Kidney (tissue), 22 donors: Measurements from ENCODE around the gene MARK4. TPM values are rescaled to one million over a fixed set of nuclear protein-coding genes. Genes with fewer than 3 reads are reported as not detected.

Experiments used
- DNase-seq, 5 donors: peaks; one replicate each; pipeline ENCODE4 v3.0.0-alpha.2; 2013 to 2020
- FAIRE-seq: peaks from 2 replicates; lab custom pipeline; 2012; peaks lifted over from hg19 to GRCh38; lab: Jason Lieb, UNC
- H3K27ac ChIP-seq, 2 donors: one replicate each; pipeline ENCODE4 v1.7.0; 2013; ENCODE audit warnings: low read depth in 2 of 2, low read length in 2 of 2, inconsistent platforms in 1 of 2
- H3K27me3 ChIP-seq: one replicate; pipeline ENCODE4 v1.7.1; 2013; ENCODE audit warnings: low read length, inconsistent platforms; ENCODE audit not compliant: control insufficient read depth, insufficient read depth
- H3K36me3 ChIP-seq, 3 donors: one replicate each; pipeline versions ENCODE4 v1.7.0 to v1.7.1; 2013; ENCODE audit warnings: low read length in 3 of 3, control low read depth in 1 of 3, inconsistent platforms in 1 of 3; ENCODE audit not compliant: insufficient read depth in 3 of 3, control insufficient read depth in 2 of 3
- H3K4me1 ChIP-seq, 3 donors: one replicate each; pipeline versions ENCODE4 v1.7.0 to v1.7.1; 2013; ENCODE audit warnings: low read length in 3 of 3, inconsistent platforms in 1 of 3, low read depth in 1 of 3; ENCODE audit not compliant: control insufficient read depth in 2 of 3, insufficient read depth in 2 of 3
- H3K4me3 ChIP-seq, 3 donors: one replicate each; pipeline versions ENCODE4 v1.7.0 to v1.8.1; 2013; ENCODE audit warnings: low read length in 3 of 3, control low read depth in 1 of 3, inconsistent platforms in 1 of 3
- H3K9ac ChIP-seq, 3 donors: one replicate each; pipeline versions ENCODE4 v1.7.0 to v1.7.1; 2013; ENCODE audit warnings: low read length in 3 of 3, control low read depth in 1 of 3, inconsistent platforms in 1 of 3
- H3K9me3 ChIP-seq, 3 donors: one replicate each; pipeline versions ENCODE4 v1.7.0 to v1.7.1; 2013; ENCODE audit warnings: low read length in 3 of 3, control low read depth in 1 of 3, inconsistent platforms in 1 of 3; ENCODE audit not compliant: control insufficient read depth in 2 of 3, insufficient read depth in 1 of 3
- CTCF ChIP-seq: IDR thresholded peaks from 3 replicates; pipeline ENCODE4 v1.5.1; 2012; ENCODE audit warnings: mild to moderate bottlenecking, moderate library complexity, borderline replicate concordance; ENCODE audit not compliant: insufficient read depth; ENCODE audit errors: extremely low read depth
- intact Hi-C: fragments of 100-400 bp; cut with DNase I; formaldehyde crosslinking; loops from one replicate; pipeline ENCODE4 v1.11.1; 2022
- long read RNA-seq, 10 donors: library from polyadenylated mRNA in 1 of 10; unstranded in 1 of 10; transcript quantifications; one replicate each; pipeline ENCODE4 v2.0.0 and lab custom pipeline, GENCODE V29; 2021 to 2026
- polyA plus RNA-seq: library from polyadenylated mRNA; stranded (reverse); fragments of 350-450 nt; fragmentation: Illumina TruSeq; extraction: RNeasy Lipid Tissue Mini Kit (QIAGEN cat#74804); gene quantifications from one replicate; pipeline ENCODE4 v1.2.3, GENCODE V29; 2014; ENCODE audit warnings: low read depth, low replicate concordance; ENCODE audit not compliant: insufficient read depth
- total RNA-seq: library from RNA; stranded (reverse); fragmentation: NEBNext Ultra II Directional; extraction: Animal tissue kit (Norgen Biotek cat#: 25700); gene quantifications from one replicate; pipeline ENCODE4 v1.2.1, GENCODE V29; 2021
- donor health status: control.
- donor health status: control.
- donor health status: control.
- donor health status: control.
- donor health status: control.
- donor health status: DM: yes; HTN: yes; CAD: no.
- donor health status: Normal renal cell carcinoma (clear cell type).

MARK4 gene
- total RNA-seq (29.7 TPM), polyA plus RNA-seq (13.6 TPM)
- long read RNA-seq, donor 1, partial matches to known transcripts, result 22 of 22 reads
- long read RNA-seq, donor 1, other reads (novel, unspliced or antisense), result 0 of 22 reads
- long read RNA-seq, donor 2, partial matches to known transcripts, result 6 of 8 reads
- long read RNA-seq, donor 2, other reads (novel, unspliced or antisense), result 0 of 8 reads
- long read RNA-seq, donor 3, partial matches to known transcripts, result 42 of 134 reads
- long read RNA-seq, donor 3, other reads (novel, unspliced or antisense), result 91 of 134 reads
- long read RNA-seq, donor 4, partial matches to known transcripts, result 0 of 1 reads
- long read RNA-seq, donor 4, other reads (novel, unspliced or antisense), result 0 of 1 reads
- long read RNA-seq, donor 5, partial matches to known transcripts, result 5 of 5 reads
- long read RNA-seq, donor 5, other reads (novel, unspliced or antisense), result 0 of 5 reads
- long read RNA-seq, donor 6, partial matches to known transcripts, result 67 of 106 reads
- long read RNA-seq, donor 6, other reads (novel, unspliced or antisense), result 38 of 106 reads
- long read RNA-seq, donor 7, partial matches to known transcripts, result 12 of 19 reads
- long read RNA-seq, donor 7, other reads (novel, unspliced or antisense), result 7 of 19 reads
- long read RNA-seq, donor 8, partial matches to known transcripts, result 9 of 10 reads
- long read RNA-seq, donor 8, other reads (novel, unspliced or antisense), result 0 of 10 reads
- long read RNA-seq, donor 9, result 0 reads
- long read RNA-seq, donor 10, partial matches to known transcripts, result 38 of 39 reads
- long read RNA-seq, donor 10, other reads (novel, unspliced or antisense), result 0 of 39 reads

- Histone ChIP-seq H3K9ac (peak within 1 kb of the TSS; percentile 69 to 77 (median 70)), H3K4me3 (peak within 1 kb of the TSS; percentile 71 to 83 (median 82)), H3K4me1 (peaks cover 0 to 31% (median 14%) of the 10 kb centered on the region in 3 donors), H3K9me3 (no peaks in the 10 kb centered on the region), H3K27me3 (no peaks in the 10 kb centered on the region), H3K27ac (peak within 1 kb of the TSS in 1 of 2 donors; percentile 28), H3K36me3 (no peaks in the 10 kb centered on the region)
- intact Hi-C loops, result no loop called here
- DNase-seq (peak; percentile 60 to 83 (median 76)), FAIRE-seq (no peak)
- no peak for TF ChIP-seq CTCF
Observed at GRCh38 chr19:45250832-45251451, at the start of gene MARK4. TSS of gene MARK4 (plus strand) at chr19:45251271. CDS start at chr19:45251589, 318 bp downstream.

GRCh38 chr19:45202637-45203036, 48.4 kb upstream of the MARK4 start:
- H3K4me3 ChIP-seq, result no peak overlapping the region
- H3K4me1 ChIP-seq, result no peaks in the 10 kb centered on the region
- no peak for DNase-seq
- H3K9ac ChIP-seq, result no peak overlapping the region
- intact Hi-C loops, result no loop called here
- H3K36me3 ChIP-seq, result no peaks in the 10 kb centered on the region
- H3K9me3 ChIP-seq, result no peaks in the 10 kb centered on the region
- H3K27me3 ChIP-seq, result no peaks in the 10 kb centered on the region
- no peak overlapping the region for H3K27ac ChIP-seq
- no peak for FAIRE-seq
- no peak for TF ChIP-seq CTCF

- Histone ChIP-seq H3K9ac (no peak overlapping the region), H3K4me3 (no peak overlapping the region), H3K27ac (no peak overlapping the region), H3K27me3 (no peaks in the 10 kb centered on the region), H3K9me3 (no peaks in the 10 kb centered on the region), H3K36me3 (no peaks in the 10 kb centered on the region), H3K4me1 (no peaks in the 10 kb centered on the region)
- no peak for DNase-seq
- FAIRE-seq, result no peak
- intact Hi-C loops, result no loop called here
- no peak for TF ChIP-seq CTCF
Observed at GRCh38 chr19:45205810-45206209, 45.3 kb upstream of the MARK4 start.
